ENCODE data around the gene NHSL2. TPM values are rescaled to one million over a fixed set of nuclear protein-coding genes. Genes with fewer than 3 reads are reported as not detected.

NHSL2 gene
- polyA plus RNA-seq: 1.8 and 3.0 TPM in 2 replicates

DNA sequence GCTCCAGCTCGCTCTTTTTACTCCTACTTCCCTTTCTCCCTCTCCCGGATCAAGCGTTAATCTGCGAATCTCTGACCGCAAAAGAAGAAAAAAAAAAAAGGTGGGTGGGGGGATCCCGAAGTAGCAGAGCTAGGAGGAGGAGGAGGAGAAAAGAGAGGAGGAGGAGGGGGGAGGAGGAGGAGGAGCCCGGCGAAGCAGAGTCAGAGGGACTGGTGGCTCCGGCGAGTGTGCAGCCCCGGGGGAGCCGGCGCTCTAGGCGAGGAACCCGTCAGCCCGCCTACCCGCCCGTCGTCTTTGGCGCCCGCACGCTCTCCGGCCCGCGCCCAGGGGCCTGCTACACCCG, at the start of gene NHSL2:
TSS of gene NHSL2 (plus strand) at position 203 of the 343 bp plus-strand sequence.

DNA sequence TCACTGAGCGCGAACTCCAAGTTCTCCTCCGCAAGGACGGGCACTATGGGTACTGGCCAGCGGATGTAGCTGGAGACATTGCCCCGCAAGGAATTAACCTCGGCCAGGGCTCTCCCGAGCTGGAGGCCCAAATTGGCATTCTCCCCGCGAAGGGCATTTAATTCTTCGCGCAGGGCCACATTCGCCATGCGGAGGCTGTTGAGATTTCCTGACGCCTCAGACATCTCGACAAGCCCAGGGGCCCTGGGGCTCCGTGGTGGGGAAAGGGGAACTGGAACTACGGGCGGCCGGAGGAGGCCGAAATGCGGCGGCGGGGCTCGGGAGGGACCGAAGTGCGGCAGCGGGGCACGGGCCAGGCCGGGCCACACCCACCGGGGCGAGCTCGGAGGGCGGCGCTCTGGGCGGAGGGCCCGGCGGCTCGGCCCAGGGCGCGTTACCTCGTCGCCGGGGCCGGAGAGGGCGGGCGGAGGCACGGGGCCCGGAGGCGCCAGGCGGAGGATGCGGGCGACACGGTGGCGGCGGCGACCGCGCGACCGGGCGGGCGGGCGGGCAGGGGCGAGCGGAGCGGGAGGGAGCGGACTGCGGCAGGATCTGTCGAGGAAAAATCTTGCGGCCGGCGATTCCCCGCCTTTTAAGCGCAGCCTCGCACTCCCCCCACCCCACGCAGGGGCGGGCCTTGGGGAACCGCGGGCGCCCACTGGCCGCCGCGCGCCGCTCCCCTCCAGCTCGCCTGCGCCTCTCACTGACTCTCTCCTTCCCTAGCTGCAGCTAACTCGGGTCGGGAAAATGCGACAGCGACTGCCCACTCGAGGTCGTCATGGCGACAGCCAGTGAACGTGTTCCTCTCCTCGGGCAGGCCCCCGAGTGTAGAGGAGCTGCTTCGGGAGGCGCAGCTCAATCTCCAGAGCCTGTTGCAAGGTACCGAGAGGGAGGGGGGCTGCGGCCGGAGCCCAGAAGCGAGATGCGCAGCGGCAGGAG, 221.0 kb downstream of the NHSL2 start, which contains the start of gene RTL5:
TSS of gene RTL5 (minus strand) at position 599 of the 978 bp plus-strand sequence.

DNA sequence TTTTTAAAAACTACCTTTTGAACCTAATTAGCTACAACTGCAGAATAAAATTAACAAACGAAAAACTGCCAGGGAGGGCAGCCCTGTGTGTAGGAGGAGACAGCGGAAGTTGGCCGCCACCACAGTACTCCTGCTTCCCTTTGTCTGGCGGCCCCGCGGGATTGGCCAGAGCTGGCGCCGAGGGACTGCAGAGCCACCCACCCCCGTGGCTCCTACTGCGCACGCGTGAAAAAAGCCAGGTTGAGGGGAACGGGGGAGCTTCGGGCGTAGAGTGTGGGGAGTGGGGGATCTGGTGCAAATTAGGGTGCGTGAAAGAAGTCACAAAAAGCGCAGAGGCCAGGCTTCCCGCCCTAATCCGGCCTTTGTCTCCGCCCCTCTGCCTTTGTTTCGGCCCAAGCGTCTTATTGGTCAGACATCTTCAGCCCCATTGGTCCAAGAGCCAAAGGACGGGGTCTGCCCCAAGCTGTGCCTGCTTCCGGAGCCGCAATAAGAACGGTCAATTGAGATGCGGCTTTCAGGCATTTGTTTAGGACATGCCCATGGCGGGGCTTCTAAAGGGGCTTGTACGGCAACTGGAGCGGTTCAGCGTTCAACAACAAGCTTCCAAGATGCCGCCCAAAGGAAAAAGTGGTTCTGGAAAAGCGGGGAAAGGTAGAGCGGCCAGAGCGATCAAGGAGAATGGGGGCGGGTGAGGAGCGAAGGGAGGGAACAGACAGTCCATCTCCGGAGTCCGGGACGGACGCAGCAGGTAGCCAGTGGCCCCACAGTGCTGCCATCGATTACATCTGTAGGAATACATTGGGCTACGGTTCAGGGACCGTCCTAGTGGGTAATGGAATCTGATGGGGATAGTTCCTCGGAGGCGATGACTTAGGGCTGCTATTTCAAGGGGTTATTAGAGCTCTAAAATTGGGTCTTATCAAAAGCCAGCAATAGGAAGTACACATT, 270.8 kb downstream of the NHSL2 start, which contains the start of gene PIN4:
TSS of gene PIN4 (plus strand) at position 580 of the 948 bp plus-strand sequence. CDS start at position 609, 29 bp downstream.

Other genes starting within 250 kb of the NHSL2 start
- gene CXorf49, start 192.6 kb upstream of the NHSL2 start, polyA plus RNA-seq: not detected in 2 replicates
- not detected in 2 replicates for gene CXorf49B, start 147.5 kb upstream of the NHSL2 start, polyA plus RNA-seq
- gene RTL5, start 221.1 kb downstream of the NHSL2 start, polyA plus RNA-seq: 3.0 and 3.5 TPM in 2 replicates

Measured in Purkinje cell (primary cell).